ENCODE measurements around the gene SSH2. TPM values are rescaled to one million over a fixed set of nuclear protein-coding genes. Genes with fewer than 3 reads are reported as not detected.
"Not testable (repeated sequence)": the region's sequence is repeated elsewhere in the genome, so short reads cannot be mapped to it uniquely, and the experiment has no call there.

SSH2 gene
- total and polyA plus RNA-seq, 9 donors: 4.2 to 13.0 (median 11.8) TPM

DNA sequence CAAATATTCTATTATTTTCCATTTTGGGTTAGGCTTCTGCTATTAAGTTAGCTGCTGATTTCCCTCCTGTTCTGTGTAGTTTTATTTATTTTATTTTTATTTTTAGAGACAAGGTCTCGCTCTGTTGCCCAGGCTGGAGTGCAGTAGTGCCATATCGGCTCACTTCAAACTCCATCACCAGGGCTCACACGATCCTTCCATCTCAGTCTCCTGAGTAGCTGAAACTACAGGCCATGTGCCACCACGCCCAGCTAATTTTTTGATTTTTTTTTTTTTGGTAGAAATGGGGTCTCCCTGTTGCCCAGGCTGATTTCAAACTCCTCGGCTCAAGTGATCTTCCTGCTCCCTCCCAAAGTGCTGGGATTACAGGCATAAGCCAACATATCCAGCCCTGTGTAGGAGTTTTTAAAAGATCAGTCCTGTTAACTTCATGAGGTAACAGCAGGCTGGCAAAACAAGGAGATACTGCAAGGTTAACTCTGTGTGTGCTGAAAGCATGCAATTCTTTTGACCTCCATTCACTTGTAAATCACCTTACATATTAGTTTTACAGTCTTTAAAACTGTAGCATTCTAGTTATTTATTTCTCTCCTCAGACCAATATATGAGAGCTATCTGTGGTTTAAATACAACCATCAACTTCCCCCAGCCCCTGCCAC is 63.2 kb downstream of the SSH2 start:
- Histone ChIP-seq H3K4me1 (ENCODE audit: insufficient read depth) (no peaks in the 10 kb centered on the region), H3K27ac (no peak overlapping the region), H3K27me3 (no peaks in the 10 kb centered on the region), H3K4me3 (no peak overlapping the region), H3K36me3 (no peaks in the 10 kb centered on the region), H3K9me3 (no peaks in the 10 kb centered on the region)
- no peak for DNase-seq
- intact Hi-C loops (cut with DNase I): no loop called here
- 46 to 71% (median 54%) methylated on average over 5 of the region's 5 CpGs for WGBS, 3 donors
- TF ChIP-seq CTCF (IDR thresholded peaks at IDR 0.05): no peak
- TF ChIP-seq POLR2A (IDR thresholded peaks at IDR 0.05): no peak
- no peak for TF ChIP-seq EP300 (IDR thresholded peaks at IDR 0.05)

- Histone ChIP-seq H3K9me3 (no peaks in the 10 kb centered on the region), H3K36me3 (no peaks in the 10 kb centered on the region), H3K4me3 (no peak overlapping the region), H3K27me3 (no peaks in the 10 kb centered on the region), H3K27ac (no peak overlapping the region), H3K4me1 (ENCODE audit: insufficient read depth) (no peaks in the 10 kb centered on the region)
- TF ChIP-seq CTCF (IDR thresholded peaks at IDR 0.05) (no peak), POLR2A (IDR thresholded peaks at IDR 0.05) (no peak), EP300 (IDR thresholded peaks at IDR 0.05) (no peak)
- intact Hi-C loops (cut with DNase I): no loop called here
- WGBS, 3 donors: 57 to 91% (median 65%) methylated on average over 1 of the region's 1 CpG
- no peak for DNase-seq
Observed at GRCh38 chr17:29864615-29865014, 65.4 kb downstream of the SSH2 start.

DNA sequence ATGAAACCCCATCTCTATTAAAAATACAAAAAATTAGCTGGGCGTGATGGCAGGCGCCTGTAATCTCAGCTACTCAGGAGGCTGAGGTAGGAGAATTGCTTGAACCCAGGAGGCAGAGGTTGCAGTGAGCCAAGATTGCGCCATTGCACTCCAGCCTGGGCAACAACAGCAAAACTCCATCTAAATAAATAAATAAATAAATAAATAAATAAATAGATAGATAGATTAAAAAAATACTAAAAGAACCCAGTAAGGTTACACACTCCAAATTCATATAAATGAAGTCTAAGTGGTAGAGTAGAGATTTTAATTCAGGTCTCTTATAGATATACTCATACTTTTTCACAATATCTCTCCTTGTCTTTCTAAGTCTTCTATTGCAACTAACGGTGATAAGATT is 65.9 kb downstream of the SSH2 start:
- H3K4me3 ChIP-seq; H3K27ac ChIP-seq; H3K9me3 ChIP-seq; H3K27me3 ChIP-seq; DNase-seq; H3K4me1 ChIP-seq (ENCODE audit: insufficient read depth); intact Hi-C loops (cut with DNase I); H3K36me3 ChIP-seq: not testable (repeated sequence)
- WGBS, 3 donors: 77 to 97% (median 97%) methylated on average over 4 of the region's 4 CpGs

- intact Hi-C loops (cut with DNase I): no loop called here
- Histone ChIP-seq H3K27ac (no peak overlapping the region), H3K9me3 (no peaks in the 10 kb centered on the region), H3K36me3 (no peaks in the 10 kb centered on the region), H3K4me1 (ENCODE audit: insufficient read depth) (no peaks in the 10 kb centered on the region), H3K4me3 (no peak overlapping the region), H3K27me3 (no peaks in the 10 kb centered on the region)
- no peak for DNase-seq
- TF ChIP-seq CTCF (IDR thresholded peaks at IDR 0.05) (no peak), EP300 (IDR thresholded peaks at IDR 0.05) (no peak), POLR2A (IDR thresholded peaks at IDR 0.05) (no peak)
Observed at GRCh38 chr17:29862951-29863350, 67.1 kb downstream of the SSH2 start.

- no peak for DNase-seq
- TF ChIP-seq CTCF (IDR thresholded peaks at IDR 0.05) (no peak), EP300 (IDR thresholded peaks at IDR 0.05) (no peak), POLR2A (IDR thresholded peaks at IDR 0.05) (no peak)
- no peaks in the 10 kb centered on the region for H3K36me3 ChIP-seq
- intact Hi-C loops (cut with DNase I): no loop called here
- no peak overlapping the region for H3K4me3 ChIP-seq
- H3K27me3 ChIP-seq: no peaks in the 10 kb centered on the region
- no peak overlapping the region for H3K27ac ChIP-seq
- no peaks in the 10 kb centered on the region for H3K4me1 ChIP-seq (ENCODE audit: insufficient read depth)
- no peaks in the 10 kb centered on the region for H3K9me3 ChIP-seq
Observed at GRCh38 chr17:29862127-29862526, 67.9 kb downstream of the SSH2 start.

GRCh38 chr17:29859445-29859844 is 70.6 kb downstream of the SSH2 start:
- H3K4me3 ChIP-seq; H3K27me3 ChIP-seq; H3K27ac ChIP-seq; H3K36me3 ChIP-seq; DNase-seq; intact Hi-C loops (cut with DNase I); H3K4me1 ChIP-seq (ENCODE audit: insufficient read depth); H3K9me3 ChIP-seq: not testable (repeated sequence)
- 73 to 97% (median 84%) methylated on average over 4 of the region's 4 CpGs for WGBS, 3 donors

Data from ovary (tissue), 9 donors.